Type B pancreatic cell (in vitro differentiated cells): Measurements from ENCODE around the gene FGF14. TPM values are rescaled to one million over a fixed set of nuclear protein-coding genes. Genes with fewer than 3 reads are reported as not detected.

Source experiments
- DNase-seq: peaks from one replicate; pipeline ENCODE4 v3.0.0; 2021; ENCODE audit warnings: mixed read lengths; ENCODE audit not compliant: unreplicated experiment; ENCODE audit errors: extremely low spot score
- H3K27ac Mint-ChIP-seq: 2 replicates; pipeline ENCODE4 v1.8.0; 2021; ENCODE audit warnings: mild to moderate bottlenecking, mixed read lengths
- H3K27me3 Mint-ChIP-seq: 2 replicates; pipeline ENCODE4 v1.8.0; 2021; ENCODE audit warnings: mixed read lengths
- H3K36me3 Mint-ChIP-seq: 2 replicates; pipeline ENCODE4 v1.8.0; 2021; ENCODE audit warnings: mixed read lengths
- H3K4me1 Mint-ChIP-seq: one replicate; pipeline ENCODE4 v1.8.0; 2021; ENCODE audit warnings: mixed read lengths; ENCODE audit not compliant: unreplicated experiment
- H3K4me3 Mint-ChIP-seq: 2 replicates; pipeline ENCODE4 v1.8.0; 2021; ENCODE audit warnings: mild to moderate bottlenecking, mixed read lengths
- H3K9me3 Mint-ChIP-seq: 2 replicates; pipeline ENCODE4 v1.8.0; 2021; ENCODE audit warnings: mixed read lengths
- CTCF ChIP-seq: fragments of 200-600 bp; sonication (generic); conservative IDR thresholded peaks from 2 replicates; pipeline ENCODE4 v1.5.0; 2021; ENCODE audit warnings: antibody characterized with exemption, mild to moderate bottlenecking
- total RNA-seq: library from RNA; stranded (reverse); gene quantifications from 2 replicates; pipeline ENCODE4 v1.2.1, GENCODE V29; 2021; ENCODE audit warnings: low replicate concordance

The FGF14 gene
- total RNA-seq, 1 donor from 2014 or later, result 4.2 TPM

DNA sequence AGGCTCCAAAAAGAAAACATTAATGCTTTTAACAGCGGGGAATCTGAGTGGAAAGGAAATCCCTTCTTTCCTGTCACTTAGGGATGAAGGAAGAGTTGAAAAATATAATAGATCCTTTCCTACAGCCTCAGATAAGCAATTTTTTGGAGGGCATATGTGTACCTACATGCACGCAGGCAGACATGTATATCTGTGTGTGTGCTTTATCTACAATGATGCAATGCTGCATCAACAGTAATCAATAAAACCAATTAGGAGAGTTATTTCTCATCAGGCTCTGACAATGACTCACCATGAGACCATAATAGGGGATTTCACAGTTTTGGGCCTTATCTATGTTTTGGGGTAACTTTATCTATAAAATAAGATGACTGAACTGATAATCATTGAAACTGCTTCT is 505.3 kb downstream of the FGF14 start:
- H3K4me1 Mint-ChIP-seq, result no peaks in the 10 kb centered on the region
- no peak overlapping the region for H3K4me3 Mint-ChIP-seq
- H3K27me3 Mint-ChIP-seq, result peaks cover 4% of the 10 kb centered on the region
- no peaks in the 10 kb centered on the region for H3K36me3 Mint-ChIP-seq
- DNase-seq, result no peak
- TF ChIP-seq CTCF, result no peak
- no peaks in the 10 kb centered on the region for H3K9me3 Mint-ChIP-seq
- no peak overlapping the region for H3K27ac Mint-ChIP-seq

GRCh38 chr13:101893021-101893420 is 508.8 kb downstream of the FGF14 start:
- Mint-ChIP-seq H3K27me3 (peaks cover 7% of the 10 kb centered on the region), H3K36me3 (no peaks in the 10 kb centered on the region), H3K4me3 (no peak overlapping the region), H3K27ac (no peak overlapping the region), H3K4me1 (no peaks in the 10 kb centered on the region), H3K9me3 (no peaks in the 10 kb centered on the region)
- no peak for DNase-seq
- no peak for TF ChIP-seq CTCF

DNA sequence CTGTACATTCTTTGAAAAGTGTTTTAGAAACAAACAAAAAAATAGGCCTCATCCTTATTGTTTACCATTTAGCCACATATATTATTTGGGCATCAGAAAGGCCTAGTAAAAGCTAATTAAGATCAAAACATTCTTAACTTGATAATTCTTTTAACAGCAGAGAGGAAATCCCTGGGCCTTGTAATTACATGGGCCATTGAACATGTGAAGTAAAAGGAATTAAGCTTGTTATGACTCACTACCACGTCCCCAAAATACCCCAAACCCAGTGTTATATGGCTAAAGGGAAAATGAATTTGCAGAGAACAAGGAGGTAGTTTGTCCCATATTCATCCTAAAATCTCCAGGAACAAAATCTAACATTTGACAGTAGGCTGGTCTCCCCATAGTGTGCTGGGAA is 509.6 kb downstream of the FGF14 start:
- Mint-ChIP-seq H3K4me3 (no peak overlapping the region), H3K4me1 (no peaks in the 10 kb centered on the region), H3K36me3 (no peaks in the 10 kb centered on the region), H3K27me3 (peaks cover 13% of the 10 kb centered on the region), H3K9me3 (no peaks in the 10 kb centered on the region), H3K27ac (no peak overlapping the region)
- no peak for DNase-seq
- no peak for TF ChIP-seq CTCF

DNA sequence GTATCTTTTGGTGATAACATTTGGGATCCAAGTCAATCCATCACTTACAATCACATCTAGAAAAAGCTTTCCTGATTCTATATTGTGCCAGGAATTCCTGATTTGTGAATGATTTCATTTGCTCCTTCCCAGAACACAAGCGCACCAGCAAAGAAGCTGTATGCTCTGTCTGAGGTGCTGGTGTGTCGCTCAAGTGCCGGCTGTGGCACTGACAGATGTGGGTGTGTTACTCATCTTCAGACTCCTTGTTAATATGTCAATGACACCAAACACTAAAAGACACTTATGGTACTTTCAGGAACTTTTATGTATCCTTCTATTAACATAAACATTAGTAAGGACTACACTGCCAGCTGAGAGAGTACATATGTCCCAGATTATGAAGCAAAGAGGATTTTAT is 520.3 kb downstream of the FGF14 start:
- Mint-ChIP-seq H3K4me1 (no peaks in the 10 kb centered on the region), H3K27me3 (peaks cover 8% of the 10 kb centered on the region), H3K9me3 (no peaks in the 10 kb centered on the region), H3K27ac (no peak overlapping the region), H3K36me3 (no peaks in the 10 kb centered on the region), H3K4me3 (no peak overlapping the region)
- no peak for DNase-seq
- TF ChIP-seq CTCF, result no peak

DNA sequence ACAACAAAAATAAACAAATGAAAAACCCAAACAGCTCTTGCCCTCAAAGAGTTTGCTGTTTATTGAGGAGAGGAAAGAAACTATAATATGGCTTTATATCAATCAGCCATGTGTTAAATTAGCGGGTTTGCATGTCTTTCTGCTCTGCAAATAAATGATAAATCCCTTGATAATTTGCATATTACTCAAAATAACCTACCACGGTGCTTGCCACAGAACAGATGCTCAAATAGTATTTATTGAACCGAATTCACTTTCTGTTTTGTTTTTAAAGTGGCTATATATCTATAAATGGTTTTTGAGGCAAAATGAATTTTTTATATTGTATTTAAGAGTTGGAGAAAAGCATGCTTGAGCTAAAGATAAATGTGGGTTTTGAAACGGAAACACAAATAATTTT is 521.3 kb downstream of the FGF14 start:
- Mint-ChIP-seq H3K27me3 (peaks cover 8% of the 10 kb centered on the region), H3K36me3 (no peaks in the 10 kb centered on the region)
- DNase-seq, result no peak

More for the DNA sequence above, 521.3 kb downstream of the FGF14 start:
- no peaks in the 10 kb centered on the region for H3K9me3 Mint-ChIP-seq
- H3K27ac Mint-ChIP-seq, result no peak overlapping the region
- TF ChIP-seq CTCF, result no peak
- no peak overlapping the region for H3K4me3 Mint-ChIP-seq
- H3K4me1 Mint-ChIP-seq, result no peaks in the 10 kb centered on the region
